Measurements from ENCODE around the gene PRXL2B. TPM values are rescaled to one million over a fixed set of nuclear protein-coding genes. Genes with fewer than 3 reads are reported as not detected.
A peak's percentile ranks its signal among the peaks of the same experiment; 100 is the strongest.

PRXL2B gene
- total RNA-seq, 1 donor from 2014 or later, result 8.2 TPM

- Histone ChIP-seq H3K27ac (replicated peaks) (peak overlapping the region; percentile 98), H3K36me3 (peaks cover 10% of the 10 kb centered on the region), H3K27me3 (ENCODE audit: low read depth) (peaks cover 4% of the 10 kb centered on the region), H3K4me1 (peaks cover 42% of the 10 kb centered on the region), H3K9me3 (replicated peaks) (no peaks in the 10 kb centered on the region), H3K4me3 (peak overlapping the region; percentile 86)
- intact Hi-C loops (cut with micrococcal nuclease), result no loop called here
- DNase-seq, result peak; percentile 68
- TF ChIP-seq CTCF (IDR thresholded peaks at IDR 0.05; ENCODE audit: borderline replicate concordance), result no peak
These were observed 1.1 kb upstream of the PRXL2B start for GRCh38 chr1:2585318-2586092.

GRCh38 chr1:2587071-2587859, 688 bp downstream of the PRXL2B start:
- H3K27me3 ChIP-seq (ENCODE audit: low read depth), result no peaks in the 10 kb centered on the region
- peaks cover 10% of the 10 kb centered on the region for H3K36me3 ChIP-seq
- DNase-seq, result no peak
- peak overlapping the region; percentile 86 for H3K4me3 ChIP-seq
- H3K9me3 ChIP-seq (replicated peaks), result no peaks in the 10 kb centered on the region
- H3K27ac ChIP-seq (replicated peaks), result peak overlapping the region; percentile 98
- no peak for TF ChIP-seq CTCF (IDR thresholded peaks at IDR 0.05; ENCODE audit: borderline replicate concordance)
- peaks cover 35% of the 10 kb centered on the region for H3K4me1 ChIP-seq
- intact Hi-C loops (cut with micrococcal nuclease), result no loop called here

GRCh38 chr1:2587860-2588571, 1.4 kb downstream of the PRXL2B start:
- Histone ChIP-seq H3K27ac (replicated peaks) (no peak overlapping the region), H3K4me3 (peak overlapping the region; percentile 86), H3K4me1 (peaks cover 35% of the 10 kb centered on the region), H3K36me3 (peaks cover 10% of the 10 kb centered on the region), H3K9me3 (replicated peaks) (no peaks in the 10 kb centered on the region), H3K27me3 (ENCODE audit: low read depth) (peaks cover 2% of the 10 kb centered on the region)
- no peak for TF ChIP-seq CTCF (IDR thresholded peaks at IDR 0.05; ENCODE audit: borderline replicate concordance)
- intact Hi-C loops (cut with micrococcal nuclease), result no loop called here
- DNase-seq, result no peak

- Histone ChIP-seq H3K36me3 (peaks cover 10% of the 10 kb centered on the region), H3K4me3 (no peak overlapping the region), H3K4me1 (peaks cover 43% of the 10 kb centered on the region), H3K27ac (replicated peaks) (no peak overlapping the region), H3K9me3 (replicated peaks) (no peaks in the 10 kb centered on the region), H3K27me3 (ENCODE audit: low read depth) (peaks cover 10% of the 10 kb centered on the region)
- DNase-seq, result no peak
- intact Hi-C loops (cut with micrococcal nuclease), result no loop called here
- no peak for TF ChIP-seq CTCF (IDR thresholded peaks at IDR 0.05; ENCODE audit: borderline replicate concordance)
These were observed 2.3 kb downstream of the PRXL2B start for GRCh38 chr1:2588661-2589430.
